ENCODE results near the gene TMLHE.

- TF ChIP-seq CTCF (IDR thresholded peaks at IDR 0.05) (no peak), POLR2AphosphoS5 (IDR thresholded peaks at IDR 0.05; ENCODE audit: insufficient read depth in 1 of 2, low read depth in 1 of 2) (no peak), POLR2A (IDR thresholded peaks at IDR 0.05) (no peak)
Observed at GRCh38 chrX:155632431-155633100, 19.8 kb upstream of the TMLHE start.

Measured in vagina (tissue), 2 donors.